ENCODE results near the gene TNFSF12. TPM values are rescaled to one million over a fixed set of nuclear protein-coding genes. Genes with fewer than 3 reads are reported as not detected.

The TNFSF12 gene
- total RNA-seq, 1 experiment from 2014 or later = not detected

DNA sequence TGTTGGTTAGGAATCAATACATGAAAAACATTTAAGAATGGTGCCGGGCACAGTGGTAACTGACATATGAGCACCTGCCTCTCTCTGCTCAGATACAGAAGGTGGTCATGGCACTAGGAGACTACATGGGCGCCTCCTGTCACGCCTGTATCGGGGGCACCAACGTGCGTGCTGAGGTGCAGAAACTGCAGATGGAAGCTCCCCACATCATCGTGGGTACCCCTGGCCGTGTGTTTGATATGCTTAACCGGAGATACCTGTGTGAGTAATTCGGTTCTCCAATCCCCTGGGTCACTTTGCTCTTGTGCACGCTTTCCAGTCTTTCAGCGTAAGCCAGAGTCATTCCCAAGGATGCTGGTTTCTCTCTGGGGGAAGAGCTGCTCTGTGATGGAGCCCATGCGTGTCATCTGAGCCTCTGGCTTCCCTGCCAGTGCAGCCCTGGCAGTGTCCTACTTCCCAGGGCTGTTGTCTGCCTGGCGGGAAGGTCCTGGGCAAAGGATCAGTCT, 27.6 kb downstream of the TNFSF12 start:
- no peak for DNase-seq
- intact Hi-C loops (cut with micrococcal nuclease; ENCODE audit: unreplicated experiment) = no loop called here
- H3K4me1 Mint-ChIP-seq (ENCODE audit: low read depth, unreplicated experiment) = peaks cover 21% of the 10 kb centered on the region
- no peak overlapping the region for H3K27ac Mint-ChIP-seq (ENCODE audit: unreplicated experiment)
- TF ChIP-seq CTCF (IDR thresholded peaks at IDR 0.05; ENCODE audit: insufficient read depth in 1 of 2, low read depth in 1 of 2, low read length in 1 of 2, severe bottlenecking in 1 of 2, unreplicated experiment in 1 of 2) = no peak
- H3K4me1 ChIP-seq = peaks cover 15% of the 10 kb centered on the region
- H3K27me3 Mint-ChIP-seq (ENCODE audit: insufficient read depth, unreplicated experiment) = no peaks in the 10 kb centered on the region
- H3K36me3 ChIP-seq (ENCODE audit: control insufficient read depth, insufficient read depth, low read length) = no peaks in the 10 kb centered on the region; the same call in 1 of the 2 replicates
- no peak overlapping the region for H3K4me3 Mint-ChIP-seq (ENCODE audit: unreplicated experiment)
- H3K9me3 Mint-ChIP-seq (ENCODE audit: unreplicated experiment) = no peaks in the 10 kb centered on the region
- ChIA-PET POLR2A (no interaction called here), CTCF (no interaction called here)
- BruUV-seq (replicated peaks) = no TSS peak
- peaks cover 92% of the 10 kb centered on the region for H3K36me3 Mint-ChIP-seq (ENCODE audit: insufficient read depth, unreplicated experiment)
- no peaks in the 10 kb centered on the region for H3K27me3 ChIP-seq (replicated peaks; ENCODE audit: control insufficient read depth, insufficient read depth, low read length)
- H3K4me3 ChIP-seq (ENCODE audit: low read depth, low read length) = no peak overlapping the region
- no peaks in the 10 kb centered on the region for H3K9me3 ChIP-seq

GRCh38 chr17:7577327-7578199, 28.7 kb downstream of the TNFSF12 start:
- Histone ChIP-seq H3K4me1 (peaks cover 16% of the 10 kb centered on the region), H3K27me3 (replicated peaks; ENCODE audit: control insufficient read depth, insufficient read depth, low read length) (no peaks in the 10 kb centered on the region), H3K36me3 (ENCODE audit: control insufficient read depth, insufficient read depth, low read length) (no peaks in the 10 kb centered on the region; the same call in 1 of the 2 replicates), H3K9me3 (no peaks in the 10 kb centered on the region), H3K4me3 (ENCODE audit: low read depth, low read length) (no peak overlapping the region)
- no peak overlapping the region for H3K4me3 Mint-ChIP-seq (ENCODE audit: unreplicated experiment)
- no peak for DNase-seq
- peaks cover 21% of the 10 kb centered on the region for H3K4me1 Mint-ChIP-seq (ENCODE audit: low read depth, unreplicated experiment)
- BruUV-seq (replicated peaks) = no TSS peak
- TF ChIP-seq CTCF (IDR thresholded peaks at IDR 0.05; ENCODE audit: insufficient read depth in 1 of 2, low read depth in 1 of 2, low read length in 1 of 2, severe bottlenecking in 1 of 2, unreplicated experiment in 1 of 2) = no peak
- POLR2A ChIA-PET = no interaction called here
- no peaks in the 10 kb centered on the region for H3K9me3 Mint-ChIP-seq (ENCODE audit: unreplicated experiment)
- H3K27me3 Mint-ChIP-seq (ENCODE audit: insufficient read depth, unreplicated experiment) = no peaks in the 10 kb centered on the region
- intact Hi-C loops (cut with micrococcal nuclease; ENCODE audit: unreplicated experiment) = no loop called here
- CTCF ChIA-PET = no interaction called here
- H3K36me3 Mint-ChIP-seq (ENCODE audit: insufficient read depth, unreplicated experiment) = peaks cover 98% of the 10 kb centered on the region
- no peak overlapping the region for H3K27ac Mint-ChIP-seq (ENCODE audit: unreplicated experiment)

GRCh38 chr17:7579001-7579833, 30.4 kb downstream of the TNFSF12 start, which contains the start of gene CD68:
Gene CD68, plus strand, starts transcription at chr17:7579638. Its CDS starts 40 bp downstream, at chr17:7579678.
- peak within 1 kb of the TSS; percentile 96 for H3K4me3 Mint-ChIP-seq (ENCODE audit: unreplicated experiment)
- no peaks in the 10 kb centered on the region for H3K27me3 Mint-ChIP-seq (ENCODE audit: insufficient read depth, unreplicated experiment)
- intact Hi-C loops (cut with micrococcal nuclease; ENCODE audit: unreplicated experiment) = no loop called here
- no peaks in the 10 kb centered on the region for H3K9me3 Mint-ChIP-seq (ENCODE audit: unreplicated experiment)
- DNase-seq = peak; percentile 60 to 79
- no TSS peak for BruUV-seq (replicated peaks)
- H3K4me1 Mint-ChIP-seq (ENCODE audit: low read depth, unreplicated experiment) = peaks cover 21% of the 10 kb centered on the region
- no peak for TF ChIP-seq CTCF (IDR thresholded peaks at IDR 0.05; ENCODE audit: insufficient read depth in 1 of 2, low read depth in 1 of 2, low read length in 1 of 2, severe bottlenecking in 1 of 2, unreplicated experiment in 1 of 2)
- H3K27ac Mint-ChIP-seq (ENCODE audit: unreplicated experiment) = peak within 1 kb of the TSS; percentile 85
- Histone ChIP-seq H3K36me3 (ENCODE audit: control insufficient read depth, insufficient read depth, low read length) (no peaks in the 10 kb centered on the region; the same call in 1 of the 2 replicates), H3K9me3 (no peaks in the 10 kb centered on the region), H3K4me3 (ENCODE audit: low read depth, low read length) (no peak within 1 kb of the TSS), H3K4me1 (peaks cover 20% of the 10 kb centered on the region), H3K27me3 (replicated peaks; ENCODE audit: control insufficient read depth, insufficient read depth, low read length) (no peaks in the 10 kb centered on the region)
- CTCF ChIA-PET = interaction anchor here (0.7 kb wide), 1 partner anchor 19 kb away, joined by 3 read pairs; no protein-coding TSS in a partner anchor
- POLR2A ChIA-PET = interaction anchor here (0.5 to 1.7 kb wide), 3 partner anchors 64 to 462 kb away, joined by 3 to 6 read pairs (median 3); partner anchors contain the start of gene TP53
- H3K36me3 Mint-ChIP-seq (ENCODE audit: insufficient read depth, unreplicated experiment) = peaks cover 92% of the 10 kb centered on the region

All from Caco-2 (cell line).